H9 (cell line): ENCODE results near the gene LKAAEAR1. TPM values are rescaled to one million over a fixed set of nuclear protein-coding genes. Genes with fewer than 3 reads are reported as not detected.

Experiments
- DNase-seq: peaks from one replicate; pipeline ENCODE4 v3.0.0-alpha.2; 2017
- H2AFZ ChIP-seq: one replicate; pipeline ENCODE4 v1.6.1; 2013; ENCODE audit warnings: mild to moderate bottlenecking, low read length, control low read depth, moderate library complexity
- H2AK5ac ChIP-seq: 2 replicates; pipeline ENCODE4 v1.6.1; 2013; ENCODE audit warnings: low read length, control low read depth, mixed read lengths; ENCODE audit not compliant: insufficient read length
- H2BK120ac ChIP-seq: one replicate; pipeline ENCODE4 v1.6.1; 2013; ENCODE audit warnings: low read depth, mild to moderate bottlenecking, low read length, control low read depth, inconsistent platforms; ENCODE audit not compliant: poor library complexity, severe bottlenecking
- H2BK12ac ChIP-seq: 2 replicates; pipeline ENCODE4 v1.6.1; 2013; ENCODE audit warnings: low read length, control low read depth, mixed read lengths, low read depth; ENCODE audit not compliant: insufficient read length
- H2BK15ac ChIP-seq: 2 replicates; pipeline ENCODE4 v1.6.1; 2013; ENCODE audit warnings: low read depth, low read length, control low read depth
- H2BK20ac ChIP-seq: one replicate; pipeline ENCODE4 v1.6.1; 2013; ENCODE audit warnings: low read depth, mild to moderate bottlenecking, low read length, control low read depth, inconsistent platforms; ENCODE audit not compliant: poor library complexity, severe bottlenecking
- H2BK5ac ChIP-seq: 2 replicates; pipeline ENCODE4 v1.6.1; 2013; ENCODE audit warnings: low read length, control low read depth, mixed read lengths; ENCODE audit not compliant: insufficient read length
- H3K14ac ChIP-seq: 2 replicates; pipeline ENCODE4 v1.6.1; 2013; ENCODE audit warnings: low read length, control low read depth; ENCODE audit not compliant: insufficient read depth
- H3K18ac ChIP-seq: 2 replicates; pipeline ENCODE4 v1.6.1; 2013; ENCODE audit warnings: low read depth, mild to moderate bottlenecking, mixed read lengths, low read length, control low read depth; ENCODE audit not compliant: insufficient read length
- H3K23ac ChIP-seq: 2 replicates; pipeline ENCODE4 v1.6.1; 2013; ENCODE audit warnings: low read length, control low read depth, mixed read lengths, low read depth; ENCODE audit not compliant: insufficient read length
- H3K23me2 ChIP-seq: 2 replicates; pipeline ENCODE4 v1.6.1; 2013; ENCODE audit warnings: low read depth, mild to moderate bottlenecking, mixed read lengths, low read length, control low read depth; ENCODE audit not compliant: insufficient read length, poor library complexity, severe bottlenecking
- H3K27ac ChIP-seq: 2 replicates; pipeline ENCODE4 v1.5.1; 2013; ENCODE audit warnings: low read length, control low read depth, mixed read lengths, low read depth; ENCODE audit not compliant: insufficient read length
- H3K27me3 ChIP-seq: 2 replicates; pipeline ENCODE4 v1.6.1; 2013; ENCODE audit warnings: low read length, control low read depth, inconsistent platforms; ENCODE audit not compliant: insufficient read depth
- H3K4ac ChIP-seq: 2 replicates; pipeline ENCODE4 v1.6.1; 2013; ENCODE audit warnings: low read depth, mild to moderate bottlenecking, control low read depth, inconsistent platforms, low read length, moderate library complexity
- H3K4me1 ChIP-seq: 2 replicates; pipeline ENCODE4 v1.6.1; 2013; ENCODE audit warnings: low read length, control low read depth, inconsistent platforms; ENCODE audit not compliant: insufficient read depth
- H3K4me2 ChIP-seq: 2 replicates; pipeline ENCODE4 v1.6.1; 2013; ENCODE audit warnings: low read length, control low read depth, mixed read lengths; ENCODE audit not compliant: insufficient read length, insufficient read depth
- H3K56ac ChIP-seq: 2 replicates; pipeline ENCODE4 v1.6.1; 2013; ENCODE audit warnings: low read depth, mild to moderate bottlenecking, mixed read lengths, low read length, control low read depth; ENCODE audit not compliant: insufficient read length
- H3K79me1 ChIP-seq: 2 replicates; pipeline ENCODE4 v1.6.1; 2013; ENCODE audit warnings: low read depth, mild to moderate bottlenecking, moderate library complexity, low read length, control low read depth, inconsistent platforms; ENCODE audit not compliant: insufficient read depth, poor library complexity, severe bottlenecking
- H3K79me2 ChIP-seq: 2 replicates; pipeline ENCODE4 v1.6.1; 2013; ENCODE audit warnings: low read length, control low read depth, inconsistent platforms; ENCODE audit not compliant: insufficient read depth
- H3K9ac ChIP-seq: 2 replicates; pipeline ENCODE4 v1.6.1; 2013; ENCODE audit warnings: low read length, control low read depth, mixed read lengths; ENCODE audit not compliant: insufficient read length; ENCODE audit errors: extremely low read depth
- H3K9me3 ChIP-seq: one replicate; pipeline ENCODE4 v1.6.1; 2013; ENCODE audit warnings: low read depth, low read length, inconsistent platforms; ENCODE audit not compliant: control insufficient read depth
- H3T11ph ChIP-seq: one replicate; pipeline ENCODE4 v1.6.1; 2013; ENCODE audit warnings: mild to moderate bottlenecking, low read length, control low read depth, inconsistent platforms
- H4K20me1 ChIP-seq: one replicate; pipeline ENCODE4 v1.6.1; 2013; ENCODE audit not compliant: control insufficient read depth, insufficient read length, insufficient read depth
- H4K5ac ChIP-seq: 2 replicates; pipeline ENCODE4 v1.6.1; 2013; ENCODE audit warnings: low read depth, mild to moderate bottlenecking, mixed read lengths, low read length, control low read depth; ENCODE audit not compliant: insufficient read length
- H4K8ac ChIP-seq: replicated peaks from 2 replicates; pipeline ENCODE4 v1.6.1; 2013; ENCODE audit warnings: low read length, control low read depth, mixed read lengths, low read depth; ENCODE audit not compliant: insufficient read length
- H4K91ac ChIP-seq: 2 replicates; pipeline ENCODE4 v1.6.1; 2013; ENCODE audit warnings: low read depth, mild to moderate bottlenecking, moderate library complexity, mixed read lengths, low read length, control low read depth; ENCODE audit not compliant: insufficient read length
- H3K27ac Mint-ChIP-seq, 3 experiments: 2 replicates in 2 of 3; 3 replicates in 1 of 3; pipeline ENCODE4 v1.8.0; 2020 to 2021; ENCODE audit warnings: mixed read lengths in 3 of 3, mild to moderate bottlenecking in 1 of 3, moderate library complexity in 1 of 3
- H3K27me3 Mint-ChIP-seq: 2 replicates; pipeline ENCODE4 v1.8.0; 2021; ENCODE audit warnings: low read depth, mild to moderate bottlenecking, moderate library complexity, mixed read lengths
- H3K36me3 Mint-ChIP-seq, 3 experiments: 2 replicates in 2 of 3; 3 replicates in 1 of 3; pipeline ENCODE4 v1.8.0; 2020 to 2021; ENCODE audit warnings: low read depth in 3 of 3, mixed read lengths in 3 of 3; ENCODE audit not compliant: insufficient read depth in 1 of 3
- H3K4me1 Mint-ChIP-seq, 2 experiments: 2 replicates each; pipeline ENCODE4 v1.8.0; 2020; ENCODE audit warnings: mixed read lengths in 2 of 2
- H3K4me3 Mint-ChIP-seq, 2 experiments: 2 replicates in 1 of 2; 3 replicates in 1 of 2; pipeline ENCODE4 v1.8.0; 2020 to 2021; ENCODE audit warnings: mild to moderate bottlenecking in 2 of 2, mixed read lengths in 2 of 2, moderate library complexity in 1 of 2
- H3K9me3 Mint-ChIP-seq, 2 experiments: 2 replicates in 1 of 2; 3 replicates in 1 of 2; pipeline ENCODE4 v1.8.0; 2020; ENCODE audit warnings: mild to moderate bottlenecking in 2 of 2, mixed read lengths in 2 of 2, moderate library complexity in 1 of 2
- WGBS: extraction: QIAGEN DNeasy Blood & Tissue Kit; methylation state at CpG from one replicate; pipeline ENCODE4 v1.1.7; 2013; ENCODE audit warnings: missing lambda C conversion rate, low lambda C conversion rate, mixed read lengths; ENCODE audit not compliant: insufficient read length; ENCODE audit errors: extremely low coverage; 5-methylcytosine and 5-hydroxymethylcytosine counted together
- total RNA-seq: library from RNA; stranded (reverse); gene quantifications from 2 replicates; pipeline ENCODE4 v1.2.1, GENCODE V29; 2021
- TF ChIP-seq, protein P1 (sequence below): fragments of 200-600 bp; sonication (generic); conservative IDR thresholded peaks from 3 replicates; pipeline ENCODE4 v1.8.0; 2021; ENCODE audit warnings: antibody characterized with exemption, mild to moderate bottlenecking

LKAAEAR1 gene
- total RNA-seq, 1 experiment from 2014 or later = 0.39 TPM

DNA sequence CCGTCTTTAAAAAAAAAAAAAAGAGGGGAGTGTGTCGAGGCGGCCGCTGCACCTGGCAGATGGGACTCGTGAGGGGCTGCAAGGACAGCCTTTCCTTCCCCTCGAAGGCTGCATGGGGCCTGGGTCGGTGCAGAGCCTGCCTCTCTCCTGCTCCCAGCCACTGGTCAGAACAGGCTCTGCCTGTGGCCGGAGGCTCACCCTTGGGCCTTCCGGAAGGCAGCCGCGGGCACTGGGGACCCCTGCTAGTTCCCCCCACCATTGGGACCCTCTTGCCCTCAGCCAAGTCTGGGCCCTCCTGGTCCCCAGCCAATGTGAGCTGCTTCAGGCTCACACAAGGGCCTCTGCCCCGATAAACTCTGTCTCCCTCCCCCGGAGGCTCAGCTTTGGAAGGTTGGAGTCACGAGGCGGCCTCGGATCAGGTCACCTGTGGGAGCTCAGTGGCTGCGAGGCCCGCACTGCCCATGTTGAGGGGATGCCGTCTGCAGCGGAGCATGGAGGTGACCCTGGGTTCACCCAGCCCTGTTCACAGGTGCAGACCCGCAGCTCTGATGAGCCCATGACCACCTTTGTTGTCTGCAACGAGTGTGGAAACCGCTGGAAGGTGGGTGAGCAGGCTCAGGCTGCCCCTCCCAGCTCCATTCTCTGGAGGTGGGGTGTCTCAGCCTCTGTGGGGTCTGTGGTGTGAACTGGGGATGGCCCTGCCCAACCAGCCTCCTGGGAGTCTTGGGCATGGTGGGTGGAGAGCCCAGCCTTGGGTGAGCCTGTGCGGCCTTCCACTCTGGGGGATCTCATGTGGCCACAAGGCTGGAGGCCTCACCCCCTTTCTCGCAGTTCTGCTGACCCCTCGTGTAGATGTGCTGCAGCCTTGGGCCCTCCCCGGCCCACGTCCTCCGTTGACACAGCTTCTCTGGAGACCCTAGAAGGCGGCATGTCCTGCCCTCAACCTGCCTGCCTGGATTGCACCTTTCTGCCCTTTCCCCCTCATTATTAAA, 12.6 kb downstream of the LKAAEAR1 start:
- Histone ChIP-seq H4K91ac (no peak overlapping the region), H3K9ac (no peak overlapping the region), H3K27me3 (no peaks in the 10 kb centered on the region), H3K56ac (no peak overlapping the region), H3K4me2 (no peak overlapping the region), H3T11ph (no peak overlapping the region), H3K14ac (no peak overlapping the region), H2AFZ (no peak overlapping the region), H2BK20ac (no peak overlapping the region), H3K18ac (no peak overlapping the region), H3K4ac (no peak overlapping the region), H2BK120ac (no peak overlapping the region), H3K23ac (no peak overlapping the region), H3K9me3 (no peaks in the 10 kb centered on the region), H2BK5ac (no peak overlapping the region), H4K5ac (no peak overlapping the region), H3K79me2 (no peaks in the 10 kb centered on the region), H3K23me2 (no peaks in the 10 kb centered on the region), H4K20me1 (no peaks in the 10 kb centered on the region), H2AK5ac (no peak overlapping the region), H3K27ac (no peak overlapping the region), H3K4me1 (no peaks in the 10 kb centered on the region), H3K79me1 (no peaks in the 10 kb centered on the region), H2BK15ac (no peak overlapping the region), H2BK12ac (no peak overlapping the region), H4K8ac (no peak overlapping the region)
- TF ChIP-seq, protein P1, sequence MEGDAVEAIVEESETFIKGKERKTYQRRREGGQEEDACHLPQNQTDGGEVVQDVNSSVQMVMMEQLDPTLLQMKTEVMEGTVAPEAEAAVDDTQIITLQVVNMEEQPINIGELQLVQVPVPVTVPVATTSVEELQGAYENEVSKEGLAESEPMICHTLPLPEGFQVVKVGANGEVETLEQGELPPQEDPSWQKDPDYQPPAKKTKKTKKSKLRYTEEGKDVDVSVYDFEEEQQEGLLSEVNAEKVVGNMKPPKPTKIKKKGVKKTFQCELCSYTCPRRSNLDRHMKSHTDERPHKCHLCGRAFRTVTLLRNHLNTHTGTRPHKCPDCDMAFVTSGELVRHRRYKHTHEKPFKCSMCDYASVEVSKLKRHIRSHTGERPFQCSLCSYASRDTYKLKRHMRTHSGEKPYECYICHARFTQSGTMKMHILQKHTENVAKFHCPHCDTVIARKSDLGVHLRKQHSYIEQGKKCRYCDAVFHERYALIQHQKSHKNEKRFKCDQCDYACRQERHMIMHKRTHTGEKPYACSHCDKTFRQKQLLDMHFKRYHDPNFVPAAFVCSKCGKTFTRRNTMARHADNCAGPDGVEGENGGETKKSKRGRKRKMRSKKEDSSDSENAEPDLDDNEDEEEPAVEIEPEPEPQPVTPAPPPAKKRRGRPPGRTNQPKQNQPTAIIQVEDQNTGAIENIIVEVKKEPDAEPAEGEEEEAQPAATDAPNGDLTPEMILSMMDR = no peak
- H3K4me1 Mint-ChIP-seq = peaks cover 3 to 14% of the 10 kb centered on the region in 2 experiments
- H3K9me3 Mint-ChIP-seq = no peaks in the 10 kb centered on the region
- H3K27ac Mint-ChIP-seq = peak overlapping the region in 1 of 3 experiments; percentile 78; a peak in 2 of 7 replicates
- H3K4me3 Mint-ChIP-seq = no peak overlapping the region
- WGBS = no CpG with 5 or more reads among the region's 30 CpGs
- peaks cover 0 to 3% (median 0%) of the 10 kb centered on the region in 3 experiments; a peak in 4 of 7 replicates for H3K36me3 Mint-ChIP-seq
- peaks cover 1% of the 10 kb centered on the region; the same call in 1 of the 2 replicates for H3K27me3 Mint-ChIP-seq
- no peak for DNase-seq
